ENCODE results near the gene CELSR1. TPM values are rescaled to one million over a fixed set of nuclear protein-coding genes. Genes with fewer than 3 reads are reported as not detected.

The CELSR1 gene
- total RNA-seq, 2 donors from 2014 or later, result 1.5 to 6.7 TPM

DNA sequence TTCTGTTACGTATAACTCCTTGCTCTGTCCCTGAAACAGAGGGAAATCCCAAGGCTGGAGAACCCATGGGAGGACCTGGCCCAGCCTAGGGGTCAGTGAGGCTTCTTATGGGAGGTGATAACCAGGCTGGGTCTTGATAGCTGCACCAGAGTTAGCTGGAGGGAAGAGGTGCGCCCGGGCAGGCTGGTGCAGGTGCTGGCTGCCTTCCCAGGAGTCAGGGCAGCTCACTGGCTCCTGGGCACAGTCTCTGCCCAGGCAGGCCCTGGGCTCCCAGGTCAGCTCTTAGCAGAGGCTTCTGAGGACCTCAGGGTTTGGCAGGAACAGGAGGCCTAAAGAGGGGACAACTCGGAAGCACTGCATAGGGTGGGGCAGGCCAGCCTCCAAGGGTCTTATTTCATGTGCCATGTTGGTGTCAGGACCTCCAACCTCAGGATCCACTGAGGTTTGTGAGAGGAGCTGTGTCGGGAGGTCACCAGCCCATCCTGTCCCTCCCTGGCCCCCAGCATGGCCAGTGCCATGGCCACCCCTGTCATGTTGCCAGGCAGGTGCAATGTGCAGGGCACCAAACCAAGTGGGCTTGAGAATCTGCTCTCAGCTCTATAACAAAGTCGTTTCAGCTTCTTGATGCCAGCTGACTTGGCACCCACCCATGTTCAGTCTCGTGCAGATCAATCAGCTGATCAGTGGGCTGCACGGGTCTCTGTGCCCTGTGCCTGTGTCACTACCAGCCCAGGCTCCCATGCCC is 20.5 kb upstream of the CELSR1 start:
- DNase-seq (ENCODE audit: low spot score), result no peak
- no peaks in the 10 kb centered on the region for H3K9me3 ChIP-seq
- H3K36me3 ChIP-seq, result no peaks in the 10 kb centered on the region
- no peak overlapping the region for H3K4me3 ChIP-seq
- no peak for ATAC-seq (ENCODE audit: insufficient number of reproducible peaks, low FRiP score, low read depth)
- H3K27me3 ChIP-seq (replicated peaks; ENCODE audit: insufficient read depth), result no peaks in the 10 kb centered on the region
- TF ChIP-seq, protein P1, sequence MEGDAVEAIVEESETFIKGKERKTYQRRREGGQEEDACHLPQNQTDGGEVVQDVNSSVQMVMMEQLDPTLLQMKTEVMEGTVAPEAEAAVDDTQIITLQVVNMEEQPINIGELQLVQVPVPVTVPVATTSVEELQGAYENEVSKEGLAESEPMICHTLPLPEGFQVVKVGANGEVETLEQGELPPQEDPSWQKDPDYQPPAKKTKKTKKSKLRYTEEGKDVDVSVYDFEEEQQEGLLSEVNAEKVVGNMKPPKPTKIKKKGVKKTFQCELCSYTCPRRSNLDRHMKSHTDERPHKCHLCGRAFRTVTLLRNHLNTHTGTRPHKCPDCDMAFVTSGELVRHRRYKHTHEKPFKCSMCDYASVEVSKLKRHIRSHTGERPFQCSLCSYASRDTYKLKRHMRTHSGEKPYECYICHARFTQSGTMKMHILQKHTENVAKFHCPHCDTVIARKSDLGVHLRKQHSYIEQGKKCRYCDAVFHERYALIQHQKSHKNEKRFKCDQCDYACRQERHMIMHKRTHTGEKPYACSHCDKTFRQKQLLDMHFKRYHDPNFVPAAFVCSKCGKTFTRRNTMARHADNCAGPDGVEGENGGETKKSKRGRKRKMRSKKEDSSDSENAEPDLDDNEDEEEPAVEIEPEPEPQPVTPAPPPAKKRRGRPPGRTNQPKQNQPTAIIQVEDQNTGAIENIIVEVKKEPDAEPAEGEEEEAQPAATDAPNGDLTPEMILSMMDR (IDR thresholded peaks at IDR 0.05), result no peak
- no peaks in the 10 kb centered on the region for H3K4me1 ChIP-seq (ENCODE audit: control insufficient read depth in 1 of 2, low read depth in 2 of 2)
- no peak overlapping the region for H3K27ac ChIP-seq

DNA sequence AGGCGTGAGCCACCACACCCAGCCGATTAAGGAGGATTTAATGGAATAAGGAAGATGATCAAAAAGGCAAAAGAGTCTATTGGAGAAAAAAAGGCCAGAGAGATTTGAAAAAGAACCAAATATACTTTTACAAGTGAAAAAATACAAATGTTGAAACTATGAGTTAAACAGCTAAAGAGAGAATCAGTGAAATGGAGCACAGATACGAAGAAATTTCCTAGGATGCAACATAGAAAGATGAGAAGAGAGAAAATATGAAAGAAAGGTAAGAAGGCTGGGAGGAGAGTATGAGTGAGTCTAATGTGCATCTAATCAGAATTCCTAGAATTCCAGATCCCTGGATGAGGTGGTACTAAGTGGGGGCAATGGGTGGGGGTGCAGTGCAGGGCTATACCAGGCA is 19.4 kb upstream of the CELSR1 start:
- Histone ChIP-seq H3K4me1 (ENCODE audit: control insufficient read depth in 1 of 2, low read depth in 2 of 2) (no peaks in the 10 kb centered on the region), H3K27me3 (replicated peaks; ENCODE audit: insufficient read depth) (no peaks in the 10 kb centered on the region), H3K36me3 (no peaks in the 10 kb centered on the region), H3K27ac (no peak overlapping the region), H3K9me3 (no peaks in the 10 kb centered on the region), H3K4me3 (no peak overlapping the region)
- TF ChIP-seq, protein P1 (IDR thresholded peaks at IDR 0.05), result no peak
- DNase-seq (ENCODE audit: low spot score), result no peak
- no peak for ATAC-seq (ENCODE audit: insufficient number of reproducible peaks, low FRiP score, low read depth)

DNA sequence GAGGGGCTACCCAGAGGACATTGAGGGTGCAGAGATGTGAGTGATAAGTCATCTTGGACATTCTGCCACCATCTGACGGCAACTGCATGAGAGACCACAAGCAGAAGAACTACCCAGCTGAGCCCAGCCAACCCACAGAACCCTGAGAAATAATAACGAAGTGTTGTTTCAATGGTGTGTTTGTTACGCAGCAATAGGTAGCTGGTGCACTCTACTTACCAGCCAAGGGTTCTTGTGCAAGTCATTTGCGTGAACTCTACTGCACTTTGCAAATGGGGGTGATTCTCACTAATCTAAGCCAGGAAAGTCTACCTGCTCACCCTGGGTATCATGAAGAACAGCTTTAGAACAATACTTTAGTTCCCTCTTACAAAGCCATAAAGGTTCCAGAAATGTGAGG is 15.8 kb upstream of the CELSR1 start:
- Histone ChIP-seq H3K4me3 (no peak overlapping the region), H3K9me3 (no peaks in the 10 kb centered on the region), H3K4me1 (ENCODE audit: control insufficient read depth in 1 of 2, low read depth in 2 of 2) (peaks cover 6 to 16% of the 10 kb centered on the region in 2 donors), H3K36me3 (no peaks in the 10 kb centered on the region), H3K27me3 (replicated peaks; ENCODE audit: insufficient read depth) (no peaks in the 10 kb centered on the region), H3K27ac (no peak overlapping the region)
- DNase-seq (ENCODE audit: low spot score) (no peak), ATAC-seq (ENCODE audit: insufficient number of reproducible peaks, low FRiP score, low read depth) (no peak)
- TF ChIP-seq, protein P1 (IDR thresholded peaks at IDR 0.05), result no peak

DNA sequence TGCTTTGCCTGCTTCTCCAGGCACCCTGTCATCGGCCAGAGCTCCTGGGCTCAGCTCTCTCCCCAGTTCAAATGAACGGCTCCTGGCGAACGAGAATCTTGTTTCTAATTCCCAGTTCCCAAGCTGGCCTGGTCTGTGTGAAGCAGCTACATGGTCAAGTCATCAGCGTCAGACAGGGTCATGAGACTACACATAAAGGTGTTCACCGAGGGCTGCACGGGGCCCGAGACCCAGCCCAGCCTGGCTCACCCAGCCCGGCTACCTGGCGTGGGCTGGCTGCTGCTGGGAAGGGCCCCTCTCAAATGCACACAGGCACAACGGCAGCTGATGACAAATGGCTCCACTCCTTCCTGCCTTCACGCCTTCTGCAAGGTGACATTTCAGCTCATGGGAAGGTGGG is 14.6 kb upstream of the CELSR1 start:
- no peak overlapping the region for H3K27ac ChIP-seq
- ATAC-seq (ENCODE audit: insufficient number of reproducible peaks, low FRiP score, low read depth) (no peak), DNase-seq (ENCODE audit: low spot score) (no peak)
- no peaks in the 10 kb centered on the region for H3K9me3 ChIP-seq
- no peaks in the 10 kb centered on the region for H3K36me3 ChIP-seq
- H3K4me3 ChIP-seq, result no peak overlapping the region
- TF ChIP-seq, protein P1 (IDR thresholded peaks at IDR 0.05), result no peak
- H3K27me3 ChIP-seq (replicated peaks; ENCODE audit: insufficient read depth), result no peaks in the 10 kb centered on the region
- peaks cover 14 to 28% of the 10 kb centered on the region in 2 donors for H3K4me1 ChIP-seq (ENCODE audit: control insufficient read depth in 1 of 2, low read depth in 2 of 2)

DNA sequence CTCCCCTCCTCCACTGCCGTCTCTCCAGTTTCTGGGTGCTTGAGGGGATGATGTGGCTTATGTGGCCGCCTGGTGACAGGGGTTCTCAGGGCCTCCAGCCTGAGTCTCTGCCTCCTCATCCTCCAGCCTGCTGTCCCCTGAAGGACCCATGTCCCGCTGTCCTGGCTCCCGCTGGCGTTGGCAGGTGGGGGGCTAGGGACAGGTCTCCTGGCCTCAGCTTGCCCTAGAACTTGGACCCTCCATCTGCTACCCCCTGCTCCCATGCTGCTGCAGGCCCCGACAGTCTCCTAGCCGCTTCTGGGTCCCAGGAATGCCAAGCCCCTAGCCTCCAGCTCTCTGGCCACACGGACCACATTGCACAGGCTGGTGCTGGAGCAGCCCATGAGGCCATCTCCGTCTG is 13.9 kb upstream of the CELSR1 start:
- ATAC-seq (ENCODE audit: insufficient number of reproducible peaks, low FRiP score, low read depth) (no peak), DNase-seq (ENCODE audit: low spot score) (no peak)
- H3K27ac ChIP-seq, result no peak overlapping the region
- no peaks in the 10 kb centered on the region for H3K36me3 ChIP-seq
- TF ChIP-seq, protein P1 (IDR thresholded peaks at IDR 0.05), result no peak
- H3K4me1 ChIP-seq (ENCODE audit: control insufficient read depth in 1 of 2, low read depth in 2 of 2), result peaks cover 21 to 35% of the 10 kb centered on the region in 2 donors
- no peak overlapping the region for H3K4me3 ChIP-seq
- H3K9me3 ChIP-seq, result no peaks in the 10 kb centered on the region
- H3K27me3 ChIP-seq (replicated peaks; ENCODE audit: insufficient read depth), result no peaks in the 10 kb centered on the region

Measured in thoracic aorta (tissue), 2 donors.